HCT116 (cell line): ENCODE results near the gene ADAMTSL2. TPM values are rescaled to one million over a fixed set of nuclear protein-coding genes. Genes with fewer than 3 reads are reported as not detected.

Experiments used
- ATAC-seq: fragments of 200-7000 bp; cut with Tn5 transposase; 2 replicates; pipeline ENCODE4 v1.9.1; 2020; ENCODE audit warnings: mild to moderate bottlenecking, moderate library complexity
- BruUV-seq: library from RNA; stranded (reverse); fragments of 400-500 nt; replicated peaks from 2 replicates; lab custom pipeline; 2021; lab: Mats Ljungman, UMichigan
- CTCF ChIA-PET: fragments of 300-600 bp; sonication (Branson Sonifier 250); formaldehyde crosslinking; loops from one replicate; lab custom pipeline; 2021; ENCODE audit warnings: antibody characterized with exemption; lab: Charles Lee
- POLR2A ChIA-PET: fragments of 300-600, 350-600 bp; sonication (Branson Sonifier 250); formaldehyde crosslinking; loops from one replicate; lab custom pipeline; 2021; ENCODE audit warnings: antibody characterized with exemption; lab: Charles Lee
- RAD21 ChIA-PET, 2 experiments: fragments of 300-600 bp; sonication (Branson Sonifier 250); formaldehyde crosslinking; loops; one replicate each; lab custom pipeline; 2023; ENCODE audit warnings: low total read pairs in 2 of 2; ENCODE audit not compliant: uncharacterized antibody in 2 of 2, unreplicated experiment in 2 of 2, low non-redundant PET in 1 of 2; lab: Charles Lee
- DNase-seq: peaks from one replicate; pipeline ENCODE4 v3.0.0-alpha.2; 2010; ENCODE audit warnings: low read depth, low spot score
- H2AFZ ChIP-seq: fragments of 200-600 bp; shearing (Covaris generic), sonication (generic); 2 replicates; pipeline ENCODE4 v1.6.1; 2017; ENCODE audit warnings: low read depth, mixed run types, mixed read lengths, antibody characterized with exemption, low read length; ENCODE audit not compliant: poor library complexity, severe bottlenecking
- H3K27ac ChIP-seq: 2 replicates; pipeline ENCODE4 v1.5.1; 2012; ENCODE audit warnings: low read depth, low read length
- H3K27me3 ChIP-seq: fragments of 200-600 bp; sonication (generic); 2 replicates; pipeline ENCODE4 v1.6.1; 2016; ENCODE audit warnings: mixed run types, low read length, mixed read lengths; ENCODE audit not compliant: insufficient read depth
- H3K36me3 ChIP-seq, 2 experiments: fragments of 200-500 bp in 1 of 2; fragments of 200-600 bp in 1 of 2; sonication (Bioruptor generic) in 1 of 2; sonication (generic) in 1 of 2; 2 replicates each; pipeline versions ENCODE4 v1.5.1 to v1.6.1; 2014 to 2016; ENCODE audit warnings: low read length in 2 of 2, inconsistent platforms in 1 of 2, mixed read lengths in 1 of 2, mixed run types in 1 of 2; ENCODE audit not compliant: insufficient read depth in 2 of 2, control insufficient read depth in 1 of 2
- H3K4me1 ChIP-seq, 2 experiments: fragments of 200-600 bp in 1 of 2; sonication (generic) in 1 of 2; 2 replicates each; pipeline versions ENCODE4 v1.5.1 to v1.6.1; 2012 to 2017; ENCODE audit warnings: low read length in 2 of 2, inconsistent platforms in 1 of 2, mild to moderate bottlenecking in 1 of 2, mixed read lengths in 1 of 2, mixed run types in 1 of 2, moderate library complexity in 1 of 2; ENCODE audit not compliant: insufficient read depth in 2 of 2, control insufficient read depth in 1 of 2
- H3K4me2 ChIP-seq: fragments of 200-600 bp; sonication (generic); 2 replicates; pipeline ENCODE4 v1.6.1; 2017; ENCODE audit warnings: mixed run types, low read length, mixed read lengths
- H3K4me3 ChIP-seq, 2 experiments: fragments of 200-600 bp in 1 of 2; sonication (generic) in 1 of 2; replicated peaks in 1 of 2; 2 replicates each; pipeline ENCODE4 v1.5.1; 2011 to 2016; ENCODE audit warnings: low read length in 2 of 2, control low read depth in 1 of 2, low read depth in 1 of 2, mild to moderate bottlenecking in 1 of 2, mixed read lengths in 1 of 2, mixed run types in 1 of 2
- H3K79me2 ChIP-seq: fragments of 200-600 bp; sonication (generic); 2 replicates; pipeline ENCODE4 v1.6.1; 2017; ENCODE audit warnings: mild to moderate bottlenecking, mixed run types, low read length, moderate library complexity, mixed read lengths; ENCODE audit not compliant: insufficient read depth
- H3K9ac ChIP-seq: fragments of 200-600 bp; sonication (generic); 2 replicates; pipeline ENCODE4 v1.6.1; 2016; ENCODE audit warnings: low read length, mixed read lengths
- H3K9me2 ChIP-seq: fragments of 200-600 bp; sonication (generic), shearing (Covaris generic); 2 replicates; pipeline ENCODE4 v1.6.1; 2017; ENCODE audit warnings: mixed run types, mild to moderate bottlenecking, moderate library complexity; ENCODE audit not compliant: insufficient read depth
- H3K9me3 ChIP-seq, 2 experiments: fragments of 200-500 bp in 1 of 2; fragments of 200-600 bp in 1 of 2; sonication (Bioruptor generic) in 1 of 2; sonication (generic) in 1 of 2; 2 replicates each; pipeline ENCODE4 v1.6.1; 2014 to 2017; ENCODE audit warnings: low read length in 2 of 2, mixed read lengths in 2 of 2, inconsistent platforms in 1 of 2, low read depth in 1 of 2, mild to moderate bottlenecking in 1 of 2, mixed run types in 1 of 2, moderate library complexity in 1 of 2; ENCODE audit not compliant: control insufficient read depth in 1 of 2, insufficient read depth in 1 of 2
- H4K20me1 ChIP-seq: fragments of 200-600 bp; sonication (generic), shearing (Covaris generic); 2 replicates; pipeline ENCODE4 v1.6.1; 2017; ENCODE audit warnings: mixed run types, mild to moderate bottlenecking, moderate library complexity; ENCODE audit not compliant: insufficient read depth
- CBX3 ChIP-seq: IDR thresholded peaks from 2 replicates; pipeline ENCODE4 v1.6.1; 2012; ENCODE audit warnings: low read depth
- CEBPB ChIP-seq: IDR thresholded peaks from 2 replicates; pipeline ENCODE4 v1.6.1; 2012; ENCODE audit warnings: low read depth
- EZH2 ChIP-seq: fragments of 200-600 bp; sonication (generic); IDR thresholded peaks from 2 replicates; pipeline ENCODE4 v1.6.1; 2017; ENCODE audit warnings: antibody characterized with exemption, mixed run types
- EZH2phosphoT487 ChIP-seq: fragments of 200-600 bp; IDR thresholded peaks from 2 replicates; pipeline ENCODE4 v1.6.1; 2018; ENCODE audit warnings: antibody characterized with exemption, borderline replicate concordance
- POLR2A ChIP-seq: IDR thresholded peaks from 2 replicates; pipeline ENCODE4 v1.7.0; 2011; ENCODE audit warnings: borderline replicate concordance; ENCODE audit not compliant: insufficient read depth, insufficient read length; ENCODE audit errors: extremely low read depth
- TCF7L2 ChIP-seq: IDR thresholded peaks from 2 replicates; pipeline ENCODE4 v1.7.0; 2011; ENCODE audit warnings: borderline replicate concordance, inconsistent platforms; ENCODE audit not compliant: insufficient read depth, insufficient read length; ENCODE audit errors: extremely low read depth
- YY1 ChIP-seq: IDR thresholded peaks from 2 replicates; pipeline ENCODE4 v1.6.1; 2011; ENCODE audit warnings: low read length, low read depth, moderate library complexity, mild to moderate bottlenecking; ENCODE audit not compliant: insufficient replicate concordance; ENCODE audit errors: extremely low read depth
- ZNF274 ChIP-seq: fragments of 200-500 bp; sonication (Bioruptor generic); IDR thresholded peaks from 2 replicates; pipeline ENCODE4 v1.6.1; 2014; ENCODE audit warnings: mild to moderate bottlenecking, low read depth, low read length, inconsistent platforms
- intact Hi-C: fragments of 100-400 bp; cut with micrococcal nuclease; formaldehyde crosslinking; loops from 2 replicates; pipeline ENCODE4 v1.10.0; 2022
- total RNA-seq: library from RNA; stranded (reverse); gene quantifications from one replicate; pipeline ENCODE4 v1.2.1, GENCODE V29; 2021; ENCODE audit not compliant: unreplicated experiment
- TF ChIP-seq, protein P1 (sequence below), 3 experiments: fragments of 200-600 bp in 1 of 3; sonication (generic) in 1 of 3; IDR thresholded peaks in 2 of 3; conservative IDR thresholded peaks in 1 of 3; 2 replicates each; pipeline ENCODE4 v1.5.1; 2012 to 2017; ENCODE audit warnings: low read depth in 2 of 3, low read length in 2 of 3, antibody characterized with exemption in 1 of 3, borderline replicate concordance in 1 of 3, control low read depth in 1 of 3, mild to moderate bottlenecking in 1 of 3, mixed read lengths in 1 of 3, mixed run types in 1 of 3, moderate library complexity in 1 of 3; ENCODE audit not compliant: insufficient read depth in 1 of 3

The ADAMTSL2 gene
- total RNA-seq, 1 experiment from 2014 or later: not detected

DNA sequence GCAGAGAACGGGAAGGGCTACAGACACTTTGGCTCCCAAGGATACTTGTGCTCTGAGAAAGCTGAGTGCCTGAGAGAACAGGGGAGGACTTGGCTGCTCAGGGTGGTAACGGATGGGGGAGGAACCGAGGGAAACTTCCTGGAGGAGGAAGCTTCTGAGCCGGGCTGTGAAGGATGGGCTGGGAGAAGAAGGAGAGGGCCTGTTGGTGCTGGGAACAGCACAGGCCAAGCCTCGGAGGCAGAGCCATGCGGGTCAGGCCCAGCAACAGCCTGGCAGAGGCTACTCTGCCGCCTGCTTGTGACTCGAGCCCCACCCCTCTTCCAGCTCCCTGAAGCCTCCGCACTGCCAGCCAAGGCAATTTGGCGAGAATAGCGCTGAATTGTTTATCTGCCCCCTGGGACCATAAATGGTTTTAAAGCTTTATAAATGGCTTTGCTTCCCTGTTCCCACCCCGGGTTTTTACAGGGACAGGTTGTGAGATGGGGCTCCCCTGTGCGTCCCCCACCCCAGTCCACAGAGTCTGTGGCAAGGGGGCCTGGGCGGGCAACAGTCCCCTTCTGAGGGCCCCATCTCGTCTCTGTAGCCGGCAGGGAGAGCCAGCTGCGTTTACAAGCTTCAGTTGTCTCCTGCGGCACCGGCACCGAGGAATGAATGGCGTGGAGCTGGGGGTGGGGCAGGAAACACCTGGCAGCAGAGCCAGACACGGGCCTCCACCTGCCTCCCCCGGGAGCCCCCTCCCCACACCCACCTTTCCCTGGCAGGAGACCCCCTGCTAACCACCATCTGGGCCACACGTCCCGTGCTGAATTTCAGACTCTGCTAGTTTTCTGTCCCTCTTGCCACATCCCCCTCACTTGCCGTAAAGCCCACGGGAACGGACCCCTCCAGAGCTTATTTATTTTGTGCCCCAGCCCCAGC is 50.3 kb downstream of the ADAMTSL2 start (continued):
- no peak for TF ChIP-seq EZH2
- no peak for TF ChIP-seq TCF7L2
- TF ChIP-seq, protein P1, sequence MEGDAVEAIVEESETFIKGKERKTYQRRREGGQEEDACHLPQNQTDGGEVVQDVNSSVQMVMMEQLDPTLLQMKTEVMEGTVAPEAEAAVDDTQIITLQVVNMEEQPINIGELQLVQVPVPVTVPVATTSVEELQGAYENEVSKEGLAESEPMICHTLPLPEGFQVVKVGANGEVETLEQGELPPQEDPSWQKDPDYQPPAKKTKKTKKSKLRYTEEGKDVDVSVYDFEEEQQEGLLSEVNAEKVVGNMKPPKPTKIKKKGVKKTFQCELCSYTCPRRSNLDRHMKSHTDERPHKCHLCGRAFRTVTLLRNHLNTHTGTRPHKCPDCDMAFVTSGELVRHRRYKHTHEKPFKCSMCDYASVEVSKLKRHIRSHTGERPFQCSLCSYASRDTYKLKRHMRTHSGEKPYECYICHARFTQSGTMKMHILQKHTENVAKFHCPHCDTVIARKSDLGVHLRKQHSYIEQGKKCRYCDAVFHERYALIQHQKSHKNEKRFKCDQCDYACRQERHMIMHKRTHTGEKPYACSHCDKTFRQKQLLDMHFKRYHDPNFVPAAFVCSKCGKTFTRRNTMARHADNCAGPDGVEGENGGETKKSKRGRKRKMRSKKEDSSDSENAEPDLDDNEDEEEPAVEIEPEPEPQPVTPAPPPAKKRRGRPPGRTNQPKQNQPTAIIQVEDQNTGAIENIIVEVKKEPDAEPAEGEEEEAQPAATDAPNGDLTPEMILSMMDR (IDR thresholded peaks at IDR 0.05 in 2 of 3, conservative IDR thresholded peaks at IDR 0.05 in 1 of 3; ENCODE audit: borderline replicate concordance in 1 of 3, insufficient read depth in 1 of 3, low read depth in 2 of 3, low read length in 2 of 3): no peak
- no peak for TF ChIP-seq POLR2A
- TF ChIP-seq EZH2phosphoT487: no peak
- no peak for TF ChIP-seq ZNF274

DNA sequence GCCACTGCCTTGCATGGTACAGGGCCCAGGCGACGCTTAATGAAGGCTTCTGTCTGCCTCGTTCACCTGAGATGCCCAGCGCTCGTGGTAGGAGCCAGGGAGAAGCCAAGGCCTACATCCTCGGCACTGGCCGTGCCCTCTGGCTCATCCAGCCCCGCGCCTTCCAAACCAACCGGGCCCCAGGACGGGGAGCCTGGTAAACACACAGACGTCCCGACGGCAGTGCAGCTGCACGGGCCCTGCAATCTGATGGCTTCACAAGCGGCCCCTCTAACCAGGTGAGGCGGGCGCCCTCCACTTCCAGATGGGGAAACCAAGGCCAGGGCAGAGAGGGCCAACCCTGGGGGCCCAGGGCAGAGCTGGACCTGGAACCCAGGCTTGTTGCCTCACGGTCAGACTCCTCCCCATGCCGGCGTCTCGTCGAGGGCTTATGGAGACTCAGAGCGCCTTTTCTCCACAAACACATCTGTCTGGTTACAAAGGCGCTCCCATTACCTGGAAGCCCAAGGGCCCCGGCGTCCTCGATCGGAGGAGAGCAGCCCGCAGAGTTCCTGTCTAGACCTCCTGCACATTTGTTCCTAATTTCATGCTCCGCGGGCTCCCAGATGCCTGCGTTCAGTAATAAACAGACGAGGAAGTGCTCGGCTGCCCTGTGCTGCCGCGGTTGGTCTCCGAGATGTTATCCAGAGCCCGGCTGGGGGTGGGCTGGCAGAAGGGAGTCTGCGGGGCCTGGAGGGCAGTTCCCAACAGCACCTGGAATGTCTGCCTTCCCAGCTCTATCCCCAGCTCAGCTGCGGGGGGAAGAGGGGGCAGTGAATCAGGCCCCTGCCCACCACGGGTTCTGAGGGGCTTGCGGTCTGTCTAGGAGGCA is 51.2 kb downstream of the ADAMTSL2 start:
- intact Hi-C loops: no loop called here
- Histone ChIP-seq H3K4me2 (no peak overlapping the region), H3K79me2 (no peaks in the 10 kb centered on the region), H3K4me3 (no peak overlapping the region), H3K27ac (no peak overlapping the region), H2AFZ (no peak overlapping the region), H3K27me3 (no peaks in the 10 kb centered on the region), H3K9ac (no peak overlapping the region), H3K9me2 (no peaks in the 10 kb centered on the region), H3K4me1 (peaks cover 0 to 7% of the 10 kb centered on the region in 2 experiments; a peak in 2 of 4 replicates), H4K20me1 (no peaks in the 10 kb centered on the region), H3K9me3 (peaks cover 0 to 4% of the 10 kb centered on the region in 2 experiments; a peak in 1 of 4 replicates), H3K36me3 (no peaks in the 10 kb centered on the region)
- TF ChIP-seq YY1 (no peak), CBX3 (no peak), ZNF274 (no peak), CEBPB (no peak)
- ChIA-PET POLR2A (no interaction called here), CTCF (no interaction called here), RAD21 (no interaction called here)
- ATAC-seq: no peak
- DNase-seq: no peak
- BruUV-seq: no TSS peak
